HEK293T (cell line): ENCODE results near the gene PDE10A.

Experiments
- CTCF ChIA-PET: fragments of 350-600 bp; formaldehyde crosslinking; extraction: SDS; loops from one replicate; lab custom pipeline; 2021; ENCODE audit warnings: antibody characterized with exemption, inconsistent platforms; lab: Yijun Ruan, JAX
- POLR2A ChIA-PET: fragments of 350-600 bp; formaldehyde crosslinking; extraction: SDS; loops from one replicate; lab custom pipeline; 2020; ENCODE audit warnings: antibody characterized with exemption, inconsistent platforms; lab: Yijun Ruan, JAX
- DNase-seq: peaks from one replicate; pipeline ENCODE4 v3.0.0; 2012; ENCODE audit warnings: mixed read lengths; ENCODE audit errors: extremely low spot score
- ARNT ChIP-seq: fragments of 450-650 bp; IDR thresholded peaks from 2 replicates; pipeline ENCODE4 v1.6.1; 2017; ENCODE audit warnings: mild to moderate bottlenecking
- BHLHE40 ChIP-seq: fragments of 450-650 bp; IDR thresholded peaks from 2 replicates; pipeline ENCODE4 v1.6.1; 2016; ENCODE audit warnings: mild to moderate bottlenecking, moderate library complexity, borderline replicate concordance
- CTBP1 ChIP-seq: fragments of 450-650 bp; IDR thresholded peaks from 2 replicates; pipeline ENCODE4 v1.6.1; 2016; ENCODE audit warnings: borderline replicate concordance
- ELF4 ChIP-seq: fragments of 450-650 bp; IDR thresholded peaks from 2 replicates; pipeline ENCODE4 v1.6.1; 2017; ENCODE audit warnings: antibody characterized with exemption
- FOXA1 ChIP-seq: fragments of 450-650 bp; IDR thresholded peaks from 2 replicates; pipeline ENCODE4 v1.6.1; 2016; ENCODE audit warnings: mild to moderate bottlenecking
- FOXK2 ChIP-seq: fragments of 450-650 bp; IDR thresholded peaks from 2 replicates; pipeline ENCODE4 v1.6.1; 2016; ENCODE audit warnings: mild to moderate bottlenecking
- FOXM1 ChIP-seq: fragments of 450-650 bp; IDR thresholded peaks from 2 replicates; pipeline ENCODE4 v1.6.1; 2017; ENCODE audit warnings: mild to moderate bottlenecking, borderline replicate concordance
- HDGF ChIP-seq: fragments of 450-650 bp; IDR thresholded peaks from 2 replicates; pipeline ENCODE4 v1.6.1; 2017; ENCODE audit warnings: antibody characterized with exemption, borderline replicate concordance
- L3MBTL2 ChIP-seq: fragments of 450-650 bp; conservative IDR thresholded peaks from 2 replicates; pipeline ENCODE4 v1.6.1; 2016; ENCODE audit warnings: mild to moderate bottlenecking
- LEF1 ChIP-seq: fragments of 450-650 bp; IDR thresholded peaks from 2 replicates; pipeline ENCODE4 v1.6.1; 2017; ENCODE audit warnings: mild to moderate bottlenecking, borderline replicate concordance
- NFRKB ChIP-seq: fragments of 450-650 bp; IDR thresholded peaks from 2 replicates; pipeline ENCODE4 v1.6.1; 2016; ENCODE audit warnings: mild to moderate bottlenecking, moderate library complexity
- SP1 ChIP-seq: fragments of 450-650 bp; IDR thresholded peaks from 2 replicates; pipeline ENCODE4 v1.6.1; 2017
- SUZ12 ChIP-seq: fragments of 450-650 bp; IDR thresholded peaks from 2 replicates; pipeline ENCODE4 v1.6.1; 2016; ENCODE audit warnings: mild to moderate bottlenecking
- TARDBP ChIP-seq: fragments of 450-650 bp; IDR thresholded peaks from 2 replicates; pipeline ENCODE4 v1.6.1; 2016
- ZNF384 ChIP-seq: fragments of 450-650 bp; IDR thresholded peaks from 2 replicates; pipeline ENCODE4 v1.6.1; 2016
- TF ChIP-seq, protein P1 (sequence below): fragments of 450-650 bp; IDR thresholded peaks from 2 replicates; pipeline ENCODE4 v1.6.1; 2016

PDE10A gene

GRCh38 chr6:165586706-165587105 is 76.3 kb downstream of the PDE10A start:
- CTCF ChIA-PET = no interaction called here
- POLR2A ChIA-PET = no interaction called here
- TF ChIP-seq BHLHE40 (no peak), SP1 (no peak), FOXK2 (no peak), FOXA1 (no peak), LEF1 (no peak), ELF4 (no peak), FOXM1 (no peak), HDGF (no peak), NFRKB (no peak), TARDBP (no peak), ZNF384 (no peak), ARNT (no peak), SUZ12 (no peak), CTBP1 (no peak), L3MBTL2 (no peak)
- TF ChIP-seq, protein P1, sequence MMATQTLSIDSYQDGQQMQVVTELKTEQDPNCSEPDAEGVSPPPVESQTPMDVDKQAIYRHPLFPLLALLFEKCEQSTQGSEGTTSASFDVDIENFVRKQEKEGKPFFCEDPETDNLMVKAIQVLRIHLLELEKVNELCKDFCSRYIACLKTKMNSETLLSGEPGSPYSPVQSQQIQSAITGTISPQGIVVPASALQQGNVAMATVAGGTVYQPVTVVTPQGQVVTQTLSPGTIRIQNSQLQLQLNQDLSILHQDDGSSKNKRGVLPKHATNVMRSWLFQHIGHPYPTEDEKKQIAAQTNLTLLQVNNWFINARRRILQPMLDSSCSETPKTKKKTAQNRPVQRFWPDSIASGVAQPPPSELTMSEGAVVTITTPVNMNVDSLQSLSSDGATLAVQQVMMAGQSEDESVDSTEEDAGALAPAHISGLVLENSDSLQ = no peak
- no peak for DNase-seq

DNA sequence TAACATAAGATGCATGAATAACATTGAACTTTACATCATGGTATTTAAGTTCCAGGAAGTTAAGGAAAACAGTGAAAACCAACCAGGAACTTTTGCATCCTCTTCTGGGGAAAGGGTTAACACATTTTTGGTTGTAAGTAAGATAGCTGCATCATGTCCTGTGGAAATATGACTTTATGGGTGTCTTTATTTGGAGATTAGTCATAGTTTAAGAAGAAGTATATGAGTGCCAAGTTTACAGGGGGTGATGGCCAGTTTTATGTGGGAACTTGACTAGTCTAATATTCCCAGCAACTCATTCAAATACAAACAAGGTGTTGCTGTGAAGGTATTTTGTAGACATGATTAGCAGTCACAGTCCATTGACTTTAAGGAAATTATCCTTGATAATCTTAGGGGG is 78.0 kb downstream of the PDE10A start:
- DNase-seq = no peak
- ChIA-PET POLR2A (no interaction called here), CTCF (no interaction called here)
- TF ChIP-seq SUZ12 (no peak), L3MBTL2 (no peak), ARNT (no peak), ZNF384 (no peak), LEF1 (no peak), FOXM1 (no peak), HDGF (no peak), SP1 (no peak), BHLHE40 (no peak), TARDBP (no peak), NFRKB (no peak), FOXK2 (no peak), CTBP1 (no peak), ELF4 (no peak), FOXA1 (no peak)
- TF ChIP-seq, protein P1 = no peak

DNA sequence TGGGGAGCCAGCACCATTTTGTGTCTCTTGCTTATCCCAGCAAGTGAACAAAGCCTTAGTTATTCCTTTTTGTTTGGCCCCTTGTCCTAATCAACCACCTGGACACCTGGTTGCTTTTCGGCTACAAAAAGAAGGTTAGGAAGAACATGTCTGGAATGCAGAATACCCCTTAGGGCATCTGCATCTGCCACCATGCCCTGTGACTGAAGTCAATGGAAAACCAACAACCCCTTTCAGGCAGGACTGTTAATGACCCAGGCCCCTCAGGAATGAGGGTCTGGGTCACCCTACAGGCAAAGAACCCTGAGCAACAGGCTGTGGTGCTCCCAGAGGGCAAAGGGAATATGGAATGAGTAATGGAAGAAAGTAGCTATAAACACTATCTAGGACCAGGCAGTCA is 78.5 kb downstream of the PDE10A start:
- ChIA-PET CTCF (no interaction called here), POLR2A (no interaction called here)
- TF ChIP-seq ZNF384 (no peak), ELF4 (no peak), FOXK2 (no peak), NFRKB (no peak), LEF1 (no peak), CTBP1 (no peak)
- DNase-seq = no peak

DNA sequence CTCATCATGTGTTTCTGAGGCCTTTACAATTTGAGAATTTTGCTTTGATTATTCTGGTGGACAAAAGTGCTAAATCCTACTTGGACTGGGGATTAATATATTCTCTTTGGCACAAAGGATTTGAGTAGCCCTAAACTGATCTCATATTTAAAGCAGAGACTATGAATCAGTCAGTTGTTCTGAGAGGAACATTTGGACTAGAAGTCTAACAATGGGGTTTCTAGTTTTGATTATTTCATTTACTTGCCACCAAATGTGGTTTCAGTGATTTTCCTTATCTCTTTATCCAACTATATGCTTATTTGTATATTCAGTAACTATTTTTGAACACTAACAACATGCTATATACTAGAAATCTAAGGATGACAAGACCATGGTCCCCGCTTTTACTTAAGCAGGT is 81.4 kb downstream of the PDE10A start:
- CTCF ChIA-PET = no interaction called here
- TF ChIP-seq ELF4 (no peak), BHLHE40 (no peak), L3MBTL2 (no peak)
- POLR2A ChIA-PET = interaction anchor here (1.4 kb wide), 1 partner anchor 8 kb away, joined by 5 read pairs; no protein-coding TSS in a partner anchor
- DNase-seq = no peak

- no peak for DNase-seq
- TF ChIP-seq FOXK2 (no peak), HDGF (no peak), NFRKB (no peak), SP1 (no peak), TARDBP (no peak), FOXA1 (no peak), FOXM1 (no peak), LEF1 (no peak), SUZ12 (no peak), ARNT (no peak), L3MBTL2 (no peak), ZNF384 (no peak), CTBP1 (no peak), ELF4 (no peak), BHLHE40 (no peak)
- TF ChIP-seq, protein P1 = no peak
- ChIA-PET CTCF (no interaction called here), POLR2A (no interaction called here)
These were observed 82.9 kb downstream of the PDE10A start for GRCh38 chr6:165580136-165580535.

GRCh38 chr6:165579151-165579550 is 83.9 kb downstream of the PDE10A start:
- ChIA-PET POLR2A (no interaction called here), CTCF (no interaction called here)
- TF ChIP-seq HDGF (no peak), ELF4 (no peak), FOXK2 (no peak), NFRKB (no peak)
- DNase-seq = no peak

GRCh38 chr6:165577556-165577955 is 85.5 kb downstream of the PDE10A start:
- DNase-seq = no peak
- ChIA-PET CTCF (no interaction called here), POLR2A (no interaction called here)
- TF ChIP-seq NFRKB = no peak
- TF ChIP-seq L3MBTL2 = no peak
- TF ChIP-seq, protein P1 = no peak
- TF ChIP-seq ELF4 = no peak
- no peak for TF ChIP-seq BHLHE40
- TF ChIP-seq FOXA1 = no peak
- TF ChIP-seq TARDBP = no peak
- TF ChIP-seq CTBP1 = no peak
